HG02970 (cell line): ENCODE data around the gene IGSF21.

ENCODE experiments used
- ATAC-seq: cut with Tn5 transposase; IDR thresholded peaks from one replicate; pipeline ENCODE4 v1.9.1; 2021; ENCODE audit warnings: mild to moderate bottlenecking, moderate library complexity, moderate number of reproducible peaks; ENCODE audit not compliant: unreplicated experiment, low FRiP score

Gene IGSF21

DNA sequence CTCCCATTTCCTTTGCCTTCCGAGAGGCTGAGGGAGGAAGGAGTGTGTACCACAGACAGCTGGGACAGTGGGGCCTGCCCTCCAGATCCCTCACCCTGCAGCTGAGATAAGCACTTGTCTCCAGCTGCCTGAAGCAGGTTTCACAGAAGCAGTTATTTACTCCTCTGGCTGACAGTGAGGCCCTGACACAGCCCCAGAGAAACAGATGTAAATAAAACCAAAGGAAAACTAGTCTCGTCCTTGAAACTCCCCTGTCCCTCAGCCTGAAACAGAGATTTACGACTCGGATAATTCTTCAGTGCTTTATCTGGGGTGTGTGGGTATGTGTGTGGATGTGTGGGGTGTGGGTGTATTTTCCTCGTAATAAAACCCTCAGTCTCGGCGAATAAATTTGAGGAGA, 181.1 kb downstream of the IGSF21 start:
- ATAC-seq: no peak

DNA sequence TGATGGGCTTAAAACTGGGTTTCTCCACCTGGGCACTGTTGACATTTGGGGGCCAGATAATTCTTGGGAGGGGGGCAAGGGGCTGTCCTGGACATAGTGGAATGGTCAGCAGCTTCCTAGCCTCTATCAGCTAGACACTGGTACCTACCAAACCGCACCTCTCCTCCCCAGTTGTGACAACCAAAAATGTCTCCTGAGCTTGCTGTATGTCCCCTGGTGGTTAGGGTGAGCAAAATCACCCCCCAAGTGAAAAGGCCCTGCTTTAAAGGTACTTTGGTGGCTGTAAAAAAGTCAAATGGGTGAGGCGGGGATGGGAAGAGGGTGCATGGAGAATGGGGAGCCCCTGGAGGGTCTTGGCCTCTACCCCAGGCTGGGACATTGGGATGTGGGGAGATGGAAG, 182.0 kb downstream of the IGSF21 start:
- ATAC-seq: no peak

DNA sequence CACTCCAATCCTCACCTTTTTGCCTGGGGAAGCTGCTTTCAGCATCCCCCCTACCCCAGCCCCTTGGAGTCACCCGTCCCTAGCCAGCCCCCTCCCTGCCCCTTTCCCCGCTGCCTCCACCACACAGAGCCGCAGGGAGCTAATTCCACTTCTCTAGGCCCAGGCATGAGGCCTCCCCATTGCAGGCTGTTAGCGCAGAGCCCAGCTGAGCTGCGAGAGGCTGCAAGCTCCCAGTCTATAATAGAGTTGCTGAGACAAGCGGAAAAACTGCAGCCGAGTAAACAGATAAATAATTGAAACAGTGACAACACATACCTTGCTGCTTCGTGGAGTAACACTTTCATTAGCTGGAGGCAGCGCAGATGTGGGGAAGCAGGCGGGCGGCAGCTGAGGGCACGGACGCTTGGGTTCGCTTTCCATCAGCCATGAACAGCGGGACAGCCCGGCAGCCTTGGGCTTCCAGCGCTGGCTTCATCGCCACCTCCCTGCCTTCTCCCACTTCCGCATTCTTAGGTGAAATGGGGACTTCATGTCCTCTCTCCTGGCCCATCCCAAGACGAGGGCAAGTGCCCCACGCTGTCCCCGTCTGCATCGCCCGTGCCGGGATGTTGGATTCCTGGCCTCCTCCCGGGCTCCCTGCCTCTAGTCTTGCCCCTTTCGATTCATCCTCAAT, 183.3 kb downstream of the IGSF21 start:
- ATAC-seq: no peak

DNA sequence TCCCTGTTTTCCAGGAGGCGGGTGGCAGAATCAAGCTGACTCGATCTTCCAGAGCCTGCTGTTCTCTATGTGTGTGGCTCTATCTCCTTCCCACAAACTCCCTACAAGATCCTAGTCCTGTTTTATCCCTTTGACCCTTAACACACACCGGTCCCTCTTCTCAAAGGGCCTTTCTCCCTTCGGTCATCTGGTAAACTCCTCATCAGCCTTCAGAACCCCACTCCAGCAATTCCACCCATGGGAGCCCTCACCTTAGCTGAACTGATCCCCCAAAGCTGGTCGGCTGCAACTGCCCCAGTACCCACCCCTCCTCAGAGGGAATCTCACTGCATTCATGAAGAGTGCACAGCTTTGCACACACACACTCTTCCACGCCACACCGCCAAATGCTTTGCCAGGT, 184.9 kb downstream of the IGSF21 start:
- no peak for ATAC-seq

DNA sequence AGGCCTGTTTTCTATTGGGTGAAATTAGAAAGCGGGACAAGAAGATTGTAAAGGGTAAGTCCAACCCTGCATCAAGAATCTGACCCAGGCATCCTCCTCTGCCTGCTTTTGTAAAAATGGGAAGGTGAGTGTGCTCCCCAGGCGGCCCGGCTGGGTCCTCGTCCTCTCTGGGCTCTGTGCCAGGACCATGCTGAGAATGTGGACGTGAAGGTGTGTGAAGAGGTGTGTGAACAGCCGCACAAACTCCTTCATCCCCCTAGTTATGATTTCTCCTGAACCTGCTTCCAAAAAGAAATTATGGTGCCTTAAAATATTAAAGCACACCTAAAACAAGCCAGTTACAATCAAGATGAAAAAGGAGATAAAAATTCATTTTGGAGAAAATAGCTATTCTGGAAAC, 185.7 kb downstream of the IGSF21 start:
- ATAC-seq: no peak

DNA sequence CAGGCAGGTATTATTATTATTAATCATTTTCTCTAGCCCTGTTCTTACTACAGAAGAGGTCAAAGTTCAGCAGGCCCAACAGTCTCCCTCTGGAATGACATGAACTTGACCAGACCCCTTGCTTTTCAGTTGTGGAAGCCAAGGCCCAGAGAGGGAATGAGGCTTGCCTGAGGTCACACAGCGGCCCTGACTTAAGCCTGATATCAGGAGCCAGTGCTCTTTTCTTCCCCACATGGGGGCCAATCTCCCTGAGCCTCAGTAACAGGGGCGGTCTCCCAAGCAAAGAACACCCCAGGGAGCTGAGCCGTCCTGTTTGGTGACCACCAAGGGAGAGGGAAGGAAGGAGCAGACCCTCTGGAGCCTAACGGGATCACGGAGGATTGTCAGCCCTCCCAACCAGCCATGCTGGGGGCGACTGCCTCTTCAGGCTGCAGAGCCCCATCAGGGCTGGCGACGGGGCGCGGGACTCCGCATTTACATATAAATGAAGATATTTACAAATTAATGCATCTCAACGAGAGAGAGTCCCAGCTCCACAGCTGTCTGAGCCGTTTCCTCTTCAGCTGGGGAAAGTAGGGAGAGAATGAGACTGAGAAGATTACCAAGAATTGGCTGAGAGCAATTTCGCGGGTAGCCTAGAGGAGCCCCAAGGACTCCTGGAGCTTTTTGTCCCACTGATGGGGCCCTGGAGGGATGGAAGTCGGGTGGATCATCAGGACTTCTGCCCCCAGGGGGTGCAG, 187.0 kb downstream of the IGSF21 start:
- no peak for ATAC-seq

DNA sequence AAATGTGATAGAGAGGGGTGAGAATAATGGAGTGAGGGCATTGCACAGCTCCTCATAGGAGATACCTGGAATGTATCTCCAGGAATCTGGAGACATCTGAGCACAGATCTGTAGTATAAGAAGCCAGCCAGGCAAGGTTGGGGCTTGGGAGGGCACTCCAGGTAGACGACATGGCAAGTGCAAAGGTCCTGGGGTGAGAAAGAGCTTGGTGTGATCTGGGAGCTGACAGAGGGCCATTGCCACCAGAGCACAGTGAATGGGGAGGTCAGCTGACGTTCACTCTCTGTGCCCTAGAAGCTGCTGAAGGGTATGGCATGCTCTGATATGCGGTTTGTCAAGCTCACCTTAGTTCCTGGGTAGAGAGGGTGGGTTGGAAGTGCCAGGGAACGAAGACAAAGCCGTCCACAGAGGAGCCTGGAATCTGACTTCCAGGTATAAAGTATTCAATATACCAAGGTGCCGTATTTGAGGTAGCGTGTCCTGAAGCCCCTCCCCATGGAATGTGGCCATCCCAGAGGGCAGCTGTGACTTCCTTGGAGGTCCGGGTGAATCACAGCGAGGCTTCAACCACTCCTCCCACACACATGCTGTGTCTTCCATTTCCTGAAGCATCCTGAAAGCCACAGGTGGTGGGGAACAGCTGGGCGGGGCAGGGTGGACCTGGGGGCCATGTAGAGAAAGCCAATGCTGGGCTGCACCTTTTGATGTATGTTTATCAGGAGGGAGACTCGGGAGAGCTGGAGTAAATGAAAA, 190.5 kb downstream of the IGSF21 start:
- no peak for ATAC-seq

DNA sequence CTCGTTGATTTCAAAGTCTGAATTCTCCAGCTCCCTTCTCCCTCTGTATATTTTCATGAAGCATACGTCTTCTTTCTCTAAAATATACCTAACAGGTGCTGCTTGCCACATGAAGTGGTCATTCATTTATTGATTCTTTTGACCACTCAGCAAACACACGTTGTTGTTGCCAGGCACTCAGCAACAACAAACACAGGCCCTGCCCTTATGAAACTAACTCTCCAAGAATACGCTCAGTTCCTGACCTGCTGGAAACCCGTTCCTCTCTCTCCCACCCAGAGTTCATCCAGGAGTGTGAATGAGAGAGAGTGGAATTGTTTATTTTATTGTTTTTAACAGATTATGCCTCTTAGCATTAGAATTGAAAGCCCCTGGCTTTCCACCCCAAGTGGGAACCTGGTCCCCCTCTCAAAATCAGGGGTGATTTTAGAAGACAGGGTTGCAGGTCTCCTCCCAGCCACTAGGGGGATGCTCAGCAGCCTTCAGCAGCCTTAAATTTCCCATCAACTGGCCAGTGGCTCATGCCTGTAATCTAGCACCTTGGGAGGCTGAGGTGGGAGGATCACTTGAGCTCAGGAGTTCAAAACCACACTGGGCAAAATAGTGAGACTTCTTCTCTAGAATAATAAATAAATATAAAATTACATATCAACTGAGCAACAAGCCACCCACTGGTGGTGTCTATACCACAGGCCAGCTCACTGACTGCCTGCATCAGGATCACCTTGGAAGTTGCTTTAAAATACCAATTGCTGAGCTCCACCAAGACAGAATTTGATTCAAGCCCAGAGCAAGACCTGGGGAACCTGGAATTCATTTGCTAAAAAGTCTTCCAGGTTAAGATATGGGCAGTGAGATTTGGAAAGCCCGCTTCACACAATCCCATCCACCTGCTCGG, 192.1 kb downstream of the IGSF21 start:
- no peak for ATAC-seq

DNA sequence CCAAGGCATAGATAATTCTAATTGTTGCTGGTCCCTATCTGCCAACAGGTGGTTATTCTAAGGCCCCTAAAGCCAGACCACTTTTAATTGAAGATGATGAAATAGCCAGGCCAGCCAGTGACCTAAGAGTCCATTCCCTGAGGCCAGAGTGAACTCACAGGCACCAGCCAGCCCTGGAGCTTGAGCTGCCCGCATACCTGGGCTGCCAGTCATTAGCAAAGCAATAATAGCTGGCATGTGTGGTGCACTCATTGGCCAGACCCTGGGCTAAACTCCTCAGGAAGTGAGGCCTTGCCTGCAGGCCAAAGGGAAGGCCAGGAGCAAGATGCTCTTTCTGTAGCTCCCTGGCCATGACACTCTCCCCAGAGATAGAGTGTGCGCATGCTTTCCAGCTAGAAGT, 192.8 kb downstream of the IGSF21 start:
- no peak for ATAC-seq

DNA sequence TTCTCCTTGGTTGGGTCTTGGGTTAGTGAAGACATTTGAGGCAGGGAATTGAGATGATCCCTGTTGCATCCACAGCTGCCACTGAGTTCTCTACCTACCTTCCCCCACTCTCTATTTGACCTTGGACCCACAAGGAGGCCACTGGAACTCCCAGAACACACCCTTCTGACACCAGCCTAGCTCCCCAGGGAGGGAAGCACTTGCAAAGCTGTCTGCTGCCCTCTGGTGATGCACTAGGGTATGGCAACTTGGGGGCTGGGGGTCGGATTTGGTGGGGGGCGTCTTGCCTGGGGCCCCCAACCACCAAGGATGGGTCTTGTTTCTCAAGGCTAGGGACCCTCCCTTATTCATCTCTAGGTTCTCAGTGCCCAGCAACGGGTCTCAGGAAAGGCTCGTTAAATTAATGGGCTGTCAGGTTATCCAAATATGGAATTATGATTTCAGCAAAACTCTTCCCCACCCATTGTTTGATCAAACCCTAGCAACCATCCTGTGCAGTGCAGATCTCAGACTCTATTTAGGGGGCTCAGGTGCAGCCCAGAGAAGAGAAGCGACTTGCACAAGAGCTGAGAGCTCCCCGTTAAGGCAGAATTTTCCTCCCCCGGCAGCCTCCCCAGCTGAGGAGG, 195.3 kb downstream of the IGSF21 start:
- no peak for ATAC-seq

DNA sequence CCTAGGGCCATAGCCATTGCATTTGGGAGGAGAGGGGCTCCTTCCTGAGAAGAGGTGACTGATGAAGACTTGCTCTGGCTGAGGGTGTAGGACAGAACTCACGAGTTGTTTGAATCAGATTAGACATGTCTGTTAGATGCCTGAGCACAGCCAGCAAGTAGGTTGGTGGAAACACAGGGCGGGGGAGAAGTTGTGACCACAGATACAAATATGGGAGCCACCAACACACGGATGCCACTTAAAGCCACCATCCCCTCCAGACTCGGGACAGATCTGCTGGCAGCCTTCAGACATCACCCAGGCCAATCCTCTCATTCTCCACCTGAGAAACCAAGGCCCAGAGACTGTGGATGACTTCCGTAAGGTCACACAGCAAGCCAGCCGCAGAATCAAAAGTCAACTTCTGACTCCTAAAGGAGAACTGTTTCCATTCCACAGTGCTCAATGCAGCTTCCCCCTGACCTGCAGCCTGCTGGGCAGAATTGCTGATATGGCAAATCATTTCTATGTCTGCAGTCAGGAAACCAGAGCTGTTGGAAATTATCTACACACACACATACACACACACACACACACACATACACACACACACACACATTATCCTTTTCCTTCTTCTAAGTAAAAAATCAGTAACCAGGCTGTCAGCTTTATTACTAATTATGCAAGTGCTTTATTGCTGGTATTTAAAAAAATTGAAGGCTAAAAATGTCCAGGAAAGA, 196.7 kb downstream of the IGSF21 start:
- ATAC-seq: no peak

DNA sequence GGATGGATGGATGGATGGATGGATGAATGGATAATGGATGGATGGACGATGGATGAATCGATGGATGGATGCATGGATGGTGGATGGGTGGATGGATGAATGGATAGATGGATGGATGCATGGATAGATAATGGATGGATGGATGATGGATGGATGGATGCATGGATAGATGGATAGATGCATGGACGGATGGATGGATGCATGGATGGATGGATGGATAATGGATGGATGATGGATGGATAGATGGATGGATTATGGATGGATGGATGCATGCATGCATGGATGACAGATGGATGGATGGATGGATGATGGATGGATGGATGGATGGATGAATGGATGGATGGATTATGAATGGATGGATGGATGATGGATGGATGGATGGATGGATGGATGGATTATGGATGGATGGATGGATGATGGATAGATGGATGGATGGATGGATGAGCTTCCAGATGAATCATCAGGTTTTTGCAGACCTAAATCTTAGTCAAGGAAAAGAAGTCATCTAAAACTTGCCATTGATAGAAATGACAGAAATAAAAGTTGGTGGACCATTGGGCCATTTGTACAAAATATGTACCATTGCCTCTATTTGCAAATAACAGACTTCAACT, 197.7 kb downstream of the IGSF21 start:
- ATAC-seq: no peak

DNA sequence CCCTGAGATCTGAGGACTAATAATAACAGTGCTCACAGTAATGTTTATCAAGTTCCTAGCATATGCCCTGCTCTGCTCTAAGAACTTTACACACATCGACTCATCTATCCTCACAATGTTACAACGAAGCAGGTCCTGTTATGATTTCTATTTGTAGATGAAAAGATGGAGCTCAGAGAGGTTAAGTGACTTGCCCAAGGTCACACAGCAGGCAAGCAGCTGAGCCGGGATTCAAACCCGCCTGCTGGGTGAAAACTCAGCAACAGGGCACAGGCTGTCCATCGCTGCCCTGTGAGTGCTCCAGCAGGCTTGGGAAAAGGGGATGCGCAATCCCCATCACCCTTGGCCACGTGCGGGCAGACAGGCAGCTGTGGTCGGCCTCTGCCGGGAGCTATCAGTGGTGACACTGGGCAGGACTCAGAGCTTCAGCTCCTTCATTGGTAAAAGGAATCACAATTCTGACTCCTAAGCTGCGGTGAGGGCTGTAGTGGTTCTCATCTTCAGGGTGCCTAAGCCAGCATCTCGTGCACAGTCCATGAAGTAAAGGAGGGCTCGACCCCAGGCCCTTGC, 199.8 kb downstream of the IGSF21 start:
- no peak for ATAC-seq

DNA sequence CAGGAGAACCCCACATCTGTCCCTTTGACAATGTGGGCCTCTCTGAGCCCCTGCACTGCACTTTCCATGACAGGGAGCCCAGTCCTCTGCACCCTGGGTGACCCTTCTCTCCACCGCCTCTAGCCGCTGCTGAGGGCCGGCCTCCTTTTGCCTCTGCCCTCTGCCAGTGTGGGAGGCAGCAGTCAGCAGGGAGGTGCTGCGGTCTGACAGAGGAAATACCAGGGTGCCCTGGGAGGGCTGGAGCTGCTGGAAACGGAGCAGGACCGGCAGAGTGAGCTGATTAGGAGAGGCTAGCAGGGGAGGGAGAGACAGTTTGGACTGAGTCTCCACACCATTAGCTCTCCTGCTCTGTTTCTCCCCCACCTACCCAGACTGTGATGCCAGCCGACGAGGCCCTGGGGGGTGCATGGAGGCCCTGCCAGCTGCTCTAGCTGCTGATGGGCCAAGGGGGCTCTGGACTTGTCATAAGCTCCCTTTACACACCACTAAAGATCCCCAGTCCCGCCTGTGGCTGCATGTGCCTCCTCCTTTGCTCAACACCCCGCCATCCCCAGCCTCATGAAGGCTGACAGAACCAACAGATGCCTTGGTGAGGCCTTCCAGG, 202.1 kb downstream of the IGSF21 start:
- ATAC-seq: no peak

DNA sequence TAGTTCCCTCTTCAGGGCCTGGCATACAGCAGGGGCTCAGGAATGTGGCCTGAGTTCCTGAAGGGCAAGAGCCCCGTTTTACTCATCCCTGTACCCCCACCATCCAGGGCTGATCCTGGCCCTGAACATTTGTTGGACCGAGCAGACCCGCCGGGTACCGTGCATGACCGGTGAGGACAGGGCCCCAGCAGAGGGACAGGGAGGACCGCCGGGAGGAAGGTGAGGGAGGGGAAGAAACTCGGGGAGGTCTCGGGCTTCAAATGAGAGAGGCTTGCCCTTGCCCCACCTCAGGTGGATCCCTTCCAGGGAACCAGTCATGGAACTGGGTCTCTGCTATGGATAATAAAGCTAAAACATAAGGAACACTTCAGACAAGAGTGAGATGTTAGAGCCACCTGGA, 205.4 kb downstream of the IGSF21 start:
- no peak for ATAC-seq

DNA sequence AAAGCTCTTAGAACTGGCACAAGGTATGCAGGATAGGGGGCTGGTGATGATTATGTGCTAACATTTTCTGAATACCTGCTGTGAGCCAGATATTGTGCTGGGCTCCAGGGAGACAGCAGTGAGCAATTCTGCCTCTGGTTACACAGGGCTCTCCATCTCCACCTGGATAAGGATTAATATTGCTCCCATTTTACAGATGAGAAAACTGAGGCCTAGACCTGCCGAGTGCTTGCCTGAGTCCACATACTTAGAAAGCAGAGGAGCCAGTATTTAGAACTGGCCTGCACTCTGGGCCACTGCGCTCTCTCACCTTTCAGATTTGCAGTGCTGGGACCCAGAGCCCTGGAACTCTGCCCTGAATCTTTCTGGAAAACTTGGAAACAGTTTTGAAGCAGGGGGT, 205.9 kb downstream of the IGSF21 start:
- ATAC-seq: no peak

DNA sequence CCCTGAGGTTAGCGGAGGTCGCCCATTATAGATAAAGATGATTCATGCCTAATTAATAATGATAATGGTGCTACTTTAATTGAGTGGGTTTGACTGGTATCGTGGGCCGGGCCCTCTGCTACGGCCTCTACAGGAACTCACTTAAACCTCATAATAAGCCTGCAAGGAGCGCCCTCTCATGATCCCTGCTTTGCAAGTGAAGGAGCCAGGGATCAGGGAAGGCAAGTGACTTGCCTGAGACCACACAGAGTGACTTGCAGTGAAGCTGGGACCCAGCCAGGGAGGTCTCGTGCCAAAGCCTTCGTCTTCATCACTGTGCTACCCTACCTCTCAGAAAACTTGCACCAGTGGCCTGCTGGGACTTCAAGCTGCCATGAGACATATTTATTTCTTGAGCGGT, 206.8 kb downstream of the IGSF21 start:
- ATAC-seq: no peak

DNA sequence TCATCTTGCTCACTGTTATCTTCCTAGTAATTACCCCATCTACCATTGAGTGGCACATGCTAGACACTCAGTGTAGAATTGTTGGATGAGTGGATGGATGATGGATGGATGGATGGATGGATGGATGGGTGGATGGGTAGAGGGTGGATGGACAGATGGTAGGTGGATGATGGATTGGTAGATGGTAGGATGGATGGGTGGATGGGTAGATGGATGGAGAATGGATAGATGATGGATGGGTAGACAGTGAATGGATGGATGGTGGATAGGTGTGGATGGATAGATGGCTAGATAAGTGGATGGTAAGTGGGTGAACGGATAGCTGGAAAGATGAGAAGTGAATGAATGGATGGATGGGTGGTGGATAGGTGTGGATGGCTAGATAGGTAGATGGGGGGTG, 207.9 kb downstream of the IGSF21 start:
- no peak for ATAC-seq
